Stimulated activated naive CD8-positive, alpha-beta T cell treated with anti-CD3 and anti-CD28 coated beads, Interleukin-15, amount 100 ng/mL, for 72 hours (primary cell): ENCODE measurements around the gene KLF9.

Source experiments
- ATAC-seq: fragments of 150-1000 bp; cut with Tn5 transposase; 2 replicates; pipeline ENCODE4 v1.10.0; 2021; ENCODE audit warnings: mild to moderate bottlenecking, moderate library complexity
- DNase-seq, 2 donors: peaks; one replicate each; pipeline ENCODE4 v3.0.0; 2021 to 2022
- H3K27ac Mint-ChIP-seq, 2 donors: one replicate each; pipeline ENCODE4 v1.8.0; 2022; ENCODE audit warnings: mild to moderate bottlenecking in 2 of 2, mixed read lengths in 2 of 2, moderate library complexity in 2 of 2
- H3K27me3 Mint-ChIP-seq: one replicate; pipeline ENCODE4 v1.8.0; 2022; ENCODE audit warnings: mixed read lengths
- H3K4me1 Mint-ChIP-seq: one replicate; pipeline ENCODE4 v1.8.0; 2022; ENCODE audit warnings: mild to moderate bottlenecking, mixed read lengths
- H3K4me3 Mint-ChIP-seq, 2 donors: one replicate each; pipeline ENCODE4 v1.8.0; 2022; ENCODE audit warnings: mild to moderate bottlenecking in 2 of 2, mixed read lengths in 2 of 2, moderate library complexity in 1 of 2
- H3K9me3 Mint-ChIP-seq, 2 donors: one replicate each; pipeline ENCODE4 v1.8.0; 2022; ENCODE audit warnings: mixed read lengths in 2 of 2

Gene KLF9

DNA sequence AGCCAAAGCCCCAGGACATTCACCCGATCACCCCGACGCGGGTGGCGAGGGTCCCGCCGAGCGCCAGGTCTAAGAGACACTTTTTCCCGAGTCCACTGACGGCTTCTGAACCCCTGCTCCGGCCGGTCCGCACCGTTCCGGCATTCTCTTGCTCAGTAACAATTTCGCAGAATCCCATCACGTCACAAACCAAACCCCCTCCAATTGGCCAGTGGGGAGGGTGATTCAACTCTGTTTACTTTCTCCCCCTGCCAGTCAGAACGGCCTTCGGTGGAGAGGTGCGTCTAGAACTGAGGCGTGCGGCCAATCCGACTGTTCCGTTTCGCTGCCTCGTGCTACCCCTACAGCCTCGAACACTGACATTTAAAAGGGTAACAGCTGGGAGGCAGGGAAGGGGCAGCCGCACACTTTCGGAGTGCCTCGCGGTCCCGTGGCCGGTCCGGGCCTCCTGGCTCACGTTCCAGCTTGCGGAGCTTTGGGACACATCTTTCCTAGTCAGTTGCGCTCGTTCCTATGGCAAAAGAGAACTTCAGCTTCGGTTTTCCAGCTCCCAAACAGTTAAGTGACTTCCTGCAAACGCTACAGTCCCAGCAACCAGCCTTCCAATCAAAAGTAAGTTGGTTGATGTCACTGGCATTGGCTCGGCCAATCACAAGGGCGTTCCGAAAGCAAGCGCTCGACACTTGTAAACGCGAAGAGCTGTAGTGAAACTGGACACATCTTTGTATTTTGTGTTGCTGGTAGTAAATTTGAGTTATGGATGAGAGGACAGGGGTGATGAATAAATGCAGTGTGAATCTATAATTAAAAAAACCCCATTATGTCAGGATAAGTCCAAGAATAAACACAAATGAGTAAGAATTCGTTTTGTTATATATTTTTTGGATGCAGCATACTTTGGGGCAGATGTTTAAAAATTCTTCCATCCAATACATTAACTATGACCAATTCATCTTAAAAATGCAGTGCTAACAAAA lies at the start of gene KLF9:
TSS of gene KLF9 (minus strand) at position 859 of the 977 bp plus-strand sequence. CDS start 1,294 bp downstream, outside the sequence.
- ATAC-seq (peak; percentile 85), DNase-seq (peak; percentile 91 to 95)
- Mint-ChIP-seq H3K27ac (peak within 1 kb of the TSS; percentile 99 to 100), H3K4me3 (peak within 1 kb of the TSS; percentile 94 to 98), H3K4me1 (peaks cover 48% of the 10 kb centered on the region), H3K9me3 (no peaks in the 10 kb centered on the region), H3K27me3 (no peaks in the 10 kb centered on the region)

DNA sequence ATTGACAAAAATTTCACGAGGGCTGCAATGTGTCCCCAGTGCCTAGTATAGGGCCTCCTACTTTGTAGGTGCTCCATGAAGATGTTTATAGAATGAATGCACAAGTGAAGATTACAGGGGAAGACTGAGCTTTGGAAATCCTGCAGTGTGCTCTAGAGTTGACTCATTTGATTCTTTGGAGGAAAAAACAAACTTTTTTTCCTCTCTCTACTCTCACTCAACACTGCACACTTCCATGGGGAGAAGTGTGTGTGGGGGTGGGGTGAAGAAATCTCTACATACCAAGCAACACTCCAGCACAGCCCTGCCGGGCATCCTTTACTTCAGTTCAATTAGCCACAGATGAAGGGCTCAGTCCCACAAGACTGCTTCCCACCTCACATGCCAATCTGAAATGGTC lies 49.4 kb upstream of the KLF9 start:
- H3K27me3 Mint-ChIP-seq, result no peaks in the 10 kb centered on the region
- no peaks in the 10 kb centered on the region for H3K9me3 Mint-ChIP-seq
- H3K4me1 Mint-ChIP-seq, result peaks cover 32% of the 10 kb centered on the region
- H3K27ac Mint-ChIP-seq, result no peak overlapping the region
- ATAC-seq (no peak), DNase-seq (no peak)
- H3K4me3 Mint-ChIP-seq, result no peak overlapping the region

DNA sequence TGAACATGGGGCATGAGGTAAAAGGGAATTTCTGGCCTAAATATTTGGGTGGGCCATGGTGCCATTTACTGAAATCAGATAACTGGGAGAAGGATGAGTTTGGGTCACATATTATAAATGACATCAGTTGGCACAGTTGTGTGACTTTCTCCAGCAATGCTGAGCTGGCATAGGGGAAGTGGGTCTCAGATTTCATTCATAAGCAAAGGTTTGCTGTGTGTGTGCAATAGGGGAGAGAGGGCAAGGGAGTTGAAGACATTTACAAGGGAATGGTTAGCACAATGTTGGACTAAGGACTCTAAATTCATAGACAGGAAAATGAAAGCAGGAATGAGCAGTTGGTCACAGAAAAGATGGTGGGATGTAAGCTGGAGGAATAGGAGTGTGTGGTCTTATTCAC lies 47.8 kb upstream of the KLF9 start:
- DNase-seq (no peak), ATAC-seq (no peak)
- peaks cover 21% of the 10 kb centered on the region for H3K4me1 Mint-ChIP-seq
- H3K9me3 Mint-ChIP-seq, result no peaks in the 10 kb centered on the region
- no peak overlapping the region for H3K4me3 Mint-ChIP-seq
- no peaks in the 10 kb centered on the region for H3K27me3 Mint-ChIP-seq
- H3K27ac Mint-ChIP-seq, result peak overlapping the region in 1 of 2 donors; percentile 5

DNA sequence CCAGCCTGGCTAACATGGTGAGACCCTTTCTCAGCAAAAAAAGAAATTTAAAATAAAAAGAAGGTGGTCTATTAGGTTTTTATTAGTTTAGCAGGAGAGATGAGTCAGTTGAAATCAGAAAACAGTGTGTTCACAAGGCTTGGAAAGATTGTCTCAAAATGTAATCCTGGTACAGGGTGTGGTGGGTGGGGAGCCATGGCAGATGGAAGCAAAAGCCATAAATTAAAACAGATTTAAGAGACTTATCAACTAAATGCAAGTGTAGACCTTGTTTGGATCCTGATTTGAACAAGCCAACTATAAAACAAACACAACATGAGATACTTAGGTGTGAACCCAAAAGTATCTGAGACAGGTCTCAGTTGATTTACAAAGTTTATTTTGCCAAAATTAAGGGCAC lies 42.8 kb upstream of the KLF9 start:
- DNase-seq (no peak), ATAC-seq (no peak)
- no peaks in the 10 kb centered on the region for H3K27me3 Mint-ChIP-seq
- H3K4me3 Mint-ChIP-seq, result no peak overlapping the region
- no peaks in the 10 kb centered on the region for H3K9me3 Mint-ChIP-seq
- no peaks in the 10 kb centered on the region for H3K4me1 Mint-ChIP-seq
- H3K27ac Mint-ChIP-seq, result peak overlapping the region in 1 of 2 donors; percentile 61

DNA sequence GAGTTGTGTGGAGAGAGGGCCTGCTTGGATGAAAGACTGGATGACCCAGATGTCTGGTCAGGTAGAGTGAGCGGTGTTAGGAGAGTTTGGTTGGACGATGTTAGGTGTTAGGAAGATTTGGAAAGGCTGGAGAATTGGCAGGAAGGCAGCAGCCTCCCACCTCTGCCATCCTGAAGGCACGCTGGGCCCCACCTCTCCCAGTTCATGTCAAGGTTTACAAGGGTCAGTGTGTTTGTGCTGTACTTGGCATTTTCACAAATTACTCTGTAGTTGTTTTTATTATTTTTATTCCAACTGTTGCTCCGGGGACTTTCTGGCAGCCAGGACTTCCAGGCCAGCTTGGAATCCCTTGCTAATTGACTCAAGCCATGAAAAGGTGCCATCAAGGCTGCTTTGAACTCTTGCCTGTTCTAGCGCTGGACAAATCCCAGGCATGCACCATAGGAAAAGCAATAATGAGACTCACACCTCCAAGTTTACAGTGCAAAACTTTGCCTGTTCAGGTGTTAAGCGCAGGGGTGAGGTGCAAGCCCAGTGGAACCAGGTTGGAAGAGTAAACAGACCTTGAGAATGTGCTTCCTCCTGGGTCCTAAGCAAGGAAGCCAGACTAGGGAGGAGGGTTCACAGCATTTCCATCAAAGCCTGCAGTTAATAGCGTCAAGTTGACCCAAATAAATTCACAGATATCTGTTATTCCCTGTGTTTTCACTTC lies 41.7 kb upstream of the KLF9 start:
- ATAC-seq, result no peak
- DNase-seq, result no peak
- H3K4me3 Mint-ChIP-seq, result no peak overlapping the region
- H3K4me1 Mint-ChIP-seq, result no peaks in the 10 kb centered on the region
- no peaks in the 10 kb centered on the region for H3K27me3 Mint-ChIP-seq
- H3K9me3 Mint-ChIP-seq, result no peaks in the 10 kb centered on the region
- H3K27ac Mint-ChIP-seq, result no peak overlapping the region

DNA sequence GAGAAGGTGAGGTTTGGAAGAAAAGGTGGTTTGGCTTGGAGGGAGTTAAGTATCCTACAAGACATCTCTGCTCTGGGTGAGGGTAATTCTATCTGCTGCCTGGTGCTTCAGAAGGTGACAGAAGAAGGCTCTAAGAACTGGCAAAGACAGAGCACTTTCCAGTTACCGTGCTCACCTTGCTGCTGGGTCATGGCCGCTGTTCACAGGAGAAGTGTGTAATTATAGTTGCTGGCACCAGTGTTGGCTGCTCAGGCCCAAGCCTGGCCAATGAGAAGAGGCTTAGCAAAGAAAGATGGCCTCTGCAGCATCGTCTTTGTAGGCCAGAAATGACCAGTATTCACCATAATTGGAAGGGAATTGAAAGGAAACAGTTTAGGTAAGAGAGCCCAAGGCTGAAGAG lies 37.9 kb upstream of the KLF9 start:
- no peaks in the 10 kb centered on the region for H3K9me3 Mint-ChIP-seq
- H3K27me3 Mint-ChIP-seq, result no peaks in the 10 kb centered on the region
- DNase-seq, result no peak
- H3K4me3 Mint-ChIP-seq, result no peak overlapping the region
- H3K27ac Mint-ChIP-seq, result peak overlapping the region in 1 of 2 donors; percentile 59
- no peaks in the 10 kb centered on the region for H3K4me1 Mint-ChIP-seq
- no peak for ATAC-seq

DNA sequence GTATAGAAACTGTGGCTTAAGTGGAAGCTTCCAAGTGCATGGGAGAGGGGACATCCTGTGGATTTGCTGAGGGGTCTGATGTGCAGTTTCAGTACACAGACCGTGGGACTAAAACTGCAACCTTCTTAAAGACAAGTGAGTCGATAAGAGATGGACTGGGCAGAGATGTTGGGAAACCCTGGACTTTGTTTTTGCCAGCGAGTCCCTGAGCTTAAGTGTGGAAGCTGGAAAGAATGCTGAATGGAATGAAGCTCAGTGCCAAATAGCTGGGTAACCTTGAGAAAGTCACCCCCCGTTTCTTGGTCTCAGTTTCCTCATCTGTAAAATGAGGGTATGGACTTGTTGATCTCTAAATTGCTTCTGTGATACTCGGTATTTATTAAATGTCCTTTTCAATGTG lies 37.3 kb upstream of the KLF9 start:
- no peak for ATAC-seq
- no peak overlapping the region for H3K27ac Mint-ChIP-seq
- no peaks in the 10 kb centered on the region for H3K9me3 Mint-ChIP-seq
- no peak overlapping the region for H3K4me3 Mint-ChIP-seq
- no peaks in the 10 kb centered on the region for H3K4me1 Mint-ChIP-seq
- DNase-seq, result no peak
- H3K27me3 Mint-ChIP-seq, result no peaks in the 10 kb centered on the region

DNA sequence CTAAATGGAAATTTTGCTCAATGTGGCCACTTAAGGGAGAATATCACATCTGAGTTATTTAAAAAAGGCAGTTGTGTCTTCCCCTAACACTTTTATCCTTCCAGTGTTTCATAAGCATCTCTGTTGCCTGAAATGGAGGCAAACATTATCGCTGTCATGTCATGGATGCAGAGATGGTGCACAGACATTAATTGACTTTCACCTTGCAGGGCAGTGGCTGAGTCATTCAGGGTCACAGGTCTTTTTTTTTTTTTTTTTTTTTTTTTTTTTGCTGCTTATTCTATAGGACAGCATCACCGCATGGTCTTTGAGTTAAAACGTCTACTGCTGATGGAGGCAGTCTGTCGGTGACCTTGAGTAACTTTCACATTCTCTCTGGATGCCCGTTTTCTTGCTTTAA lies 36.3 kb upstream of the KLF9 start:
- ATAC-seq (no peak), DNase-seq (no peak)
- Mint-ChIP-seq H3K27ac (no peak overlapping the region), H3K4me1 (no peaks in the 10 kb centered on the region), H3K4me3 (no peak overlapping the region), H3K9me3 (no peaks in the 10 kb centered on the region), H3K27me3 (no peaks in the 10 kb centered on the region)

DNA sequence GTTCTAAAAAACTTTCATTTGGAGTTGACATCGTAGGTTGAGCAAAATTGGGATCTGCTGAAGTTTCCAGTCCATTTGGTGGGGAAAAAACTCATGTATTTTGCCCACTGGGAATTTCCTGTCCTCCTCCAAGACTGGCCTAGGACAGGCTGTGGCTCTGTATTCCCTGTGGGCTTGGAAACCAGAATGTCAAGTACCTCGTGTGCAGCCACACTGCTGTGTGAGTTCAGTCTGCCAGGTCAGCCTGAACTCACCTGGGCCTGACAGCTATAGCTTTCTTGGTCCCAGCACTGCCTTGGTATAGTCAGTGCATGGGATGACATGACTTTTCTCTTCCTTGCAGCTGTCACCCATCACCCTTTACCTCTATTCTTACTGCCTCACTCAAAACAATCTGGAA lies 35.0 kb upstream of the KLF9 start:
- Mint-ChIP-seq H3K4me3 (no peak overlapping the region), H3K27me3 (no peaks in the 10 kb centered on the region), H3K27ac (no peak overlapping the region), H3K9me3 (no peaks in the 10 kb centered on the region), H3K4me1 (no peaks in the 10 kb centered on the region)
- DNase-seq (no peak), ATAC-seq (no peak)

DNA sequence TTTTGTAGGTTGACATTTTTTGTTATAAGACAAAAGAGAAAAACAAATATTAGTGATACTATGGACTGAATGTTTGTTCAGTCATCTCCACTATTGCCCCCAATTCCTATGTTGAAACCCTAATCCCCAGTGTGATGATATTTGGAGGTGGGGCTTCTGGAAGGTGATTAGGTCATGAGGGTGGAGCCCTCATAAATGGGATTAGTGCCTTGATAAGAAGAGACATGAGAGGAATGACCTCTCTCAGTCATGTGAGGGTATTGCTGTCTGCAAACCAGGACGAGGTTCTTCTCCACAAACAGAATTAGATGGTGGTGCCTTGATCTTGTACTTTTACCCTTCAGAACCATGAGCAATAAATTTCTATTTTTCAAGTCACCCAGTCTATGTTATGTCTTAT lies 34.5 kb upstream of the KLF9 start:
- H3K4me1 Mint-ChIP-seq, result no peaks in the 10 kb centered on the region
- H3K27me3 Mint-ChIP-seq, result no peaks in the 10 kb centered on the region
- DNase-seq (no peak), ATAC-seq (no peak)
- no peaks in the 10 kb centered on the region for H3K9me3 Mint-ChIP-seq
- H3K27ac Mint-ChIP-seq, result no peak overlapping the region
- no peak overlapping the region for H3K4me3 Mint-ChIP-seq

DNA sequence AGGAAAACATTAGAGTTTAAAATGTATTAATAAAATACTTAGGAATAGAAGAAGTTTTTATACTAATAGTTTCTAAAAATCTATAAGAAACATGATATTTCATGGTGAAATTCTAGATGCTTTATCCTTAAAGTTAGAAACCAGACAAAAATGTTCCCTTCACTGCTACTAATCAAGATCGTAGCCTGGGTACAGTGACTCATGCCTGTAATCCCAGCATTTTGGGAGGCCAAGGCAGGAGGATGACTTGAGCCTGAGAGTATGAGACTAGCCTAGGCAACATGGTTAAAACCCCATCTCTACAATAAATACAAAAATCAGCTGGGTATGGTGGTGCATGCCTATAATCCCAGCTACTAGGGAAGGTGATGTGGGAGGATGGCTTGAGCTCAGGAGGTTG lies 30.4 kb upstream of the KLF9 start:
- no peak overlapping the region for H3K27ac Mint-ChIP-seq
- no peaks in the 10 kb centered on the region for H3K9me3 Mint-ChIP-seq
- no peak overlapping the region for H3K4me3 Mint-ChIP-seq
- H3K4me1 Mint-ChIP-seq, result no peaks in the 10 kb centered on the region
- H3K27me3 Mint-ChIP-seq, result no peaks in the 10 kb centered on the region
- no peak for DNase-seq
- ATAC-seq, result no peak

DNA sequence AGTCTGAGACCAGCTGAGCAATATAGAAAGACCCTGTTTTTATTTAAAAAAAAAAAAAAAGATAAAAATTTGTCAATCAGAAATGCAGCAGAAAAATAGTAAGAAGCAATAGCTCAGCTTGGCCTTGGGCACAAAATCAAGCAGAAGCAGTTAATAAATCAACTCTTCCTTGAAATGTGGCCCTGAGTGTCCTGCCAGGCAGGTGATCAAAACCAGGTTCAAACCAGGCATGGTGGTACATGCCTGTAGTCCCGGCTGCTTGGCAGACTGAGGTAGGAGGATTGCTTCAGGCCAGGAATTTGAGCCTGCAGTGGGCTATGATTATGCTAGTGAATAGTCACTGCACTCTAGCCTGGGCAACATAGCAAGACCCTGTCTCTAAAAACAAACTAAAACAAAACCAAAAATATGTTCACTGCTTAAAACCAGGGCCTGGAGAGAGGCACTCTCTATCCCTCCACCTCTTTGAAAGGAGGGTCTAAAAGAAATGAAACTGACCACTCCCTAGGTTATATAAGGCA lies 27.9 kb upstream of the KLF9 start:
- Mint-ChIP-seq H3K9me3 (no peaks in the 10 kb centered on the region), H3K4me1 (peaks cover 10% of the 10 kb centered on the region), H3K4me3 (no peak overlapping the region), H3K27ac (no peak overlapping the region), H3K27me3 (no peaks in the 10 kb centered on the region)
- no peak for ATAC-seq
- no peak for DNase-seq

DNA sequence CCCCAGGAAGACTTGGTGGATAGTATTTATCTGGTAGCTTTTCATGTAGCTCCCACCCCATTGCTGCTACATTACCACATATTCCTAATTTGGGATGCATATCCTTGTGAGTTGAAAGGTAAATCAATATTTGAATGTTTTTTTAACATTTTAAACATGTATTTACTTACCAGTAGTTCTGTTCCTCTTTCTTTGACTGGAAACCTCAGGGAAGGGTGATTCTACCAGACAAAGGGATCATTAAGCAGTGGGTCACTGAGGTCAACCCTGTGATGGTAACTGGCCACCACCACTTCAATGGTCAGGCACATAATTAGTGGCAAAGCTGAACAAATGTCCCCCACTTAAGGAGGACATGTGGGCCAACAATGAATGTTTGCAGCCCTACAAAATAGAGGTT lies 27.2 kb upstream of the KLF9 start:
- Mint-ChIP-seq H3K9me3 (no peaks in the 10 kb centered on the region), H3K4me3 (no peak overlapping the region), H3K27ac (peak overlapping the region in 1 of 2 donors; percentile 19), H3K27me3 (no peaks in the 10 kb centered on the region), H3K4me1 (peaks cover 10% of the 10 kb centered on the region)
- DNase-seq (no peak), ATAC-seq (no peak)

DNA sequence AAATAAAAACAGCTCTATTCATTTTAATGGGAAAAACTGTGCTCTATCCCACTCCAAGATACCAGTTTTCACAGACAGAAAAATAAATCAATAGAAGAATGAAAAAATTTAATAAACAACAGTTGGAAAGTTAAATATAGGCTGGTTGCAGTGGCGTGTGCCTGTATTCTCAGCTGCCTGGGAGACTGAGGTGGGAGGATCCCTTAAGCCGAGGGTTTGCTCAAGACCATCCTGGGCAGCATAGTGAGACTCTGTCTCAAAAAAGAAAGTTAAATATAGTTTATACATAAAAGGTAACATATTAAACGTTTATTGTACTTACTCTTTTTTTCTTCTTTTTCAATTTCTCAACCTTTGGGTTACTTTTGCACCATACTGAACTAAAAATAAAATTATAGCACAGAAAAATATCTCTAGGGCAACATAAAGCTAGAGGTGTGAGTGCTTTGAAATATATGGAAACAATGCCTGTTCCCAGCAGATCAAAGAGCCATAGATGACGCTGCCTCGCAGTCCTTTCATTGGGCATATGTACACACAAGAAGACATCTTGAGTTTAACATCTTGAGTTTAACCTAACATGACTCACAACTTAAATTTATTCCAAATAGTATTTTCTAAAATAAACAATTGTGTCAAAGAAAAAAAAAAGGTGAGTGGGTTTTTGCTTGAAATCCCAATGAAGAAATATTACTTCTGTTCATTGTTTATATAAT lies 25.7 kb upstream of the KLF9 start:
- H3K27me3 Mint-ChIP-seq, result no peaks in the 10 kb centered on the region
- H3K4me3 Mint-ChIP-seq, result no peak overlapping the region
- DNase-seq (no peak), ATAC-seq (no peak)
- peaks cover 10% of the 10 kb centered on the region for H3K4me1 Mint-ChIP-seq
- no peak overlapping the region for H3K27ac Mint-ChIP-seq
- no peaks in the 10 kb centered on the region for H3K9me3 Mint-ChIP-seq

DNA sequence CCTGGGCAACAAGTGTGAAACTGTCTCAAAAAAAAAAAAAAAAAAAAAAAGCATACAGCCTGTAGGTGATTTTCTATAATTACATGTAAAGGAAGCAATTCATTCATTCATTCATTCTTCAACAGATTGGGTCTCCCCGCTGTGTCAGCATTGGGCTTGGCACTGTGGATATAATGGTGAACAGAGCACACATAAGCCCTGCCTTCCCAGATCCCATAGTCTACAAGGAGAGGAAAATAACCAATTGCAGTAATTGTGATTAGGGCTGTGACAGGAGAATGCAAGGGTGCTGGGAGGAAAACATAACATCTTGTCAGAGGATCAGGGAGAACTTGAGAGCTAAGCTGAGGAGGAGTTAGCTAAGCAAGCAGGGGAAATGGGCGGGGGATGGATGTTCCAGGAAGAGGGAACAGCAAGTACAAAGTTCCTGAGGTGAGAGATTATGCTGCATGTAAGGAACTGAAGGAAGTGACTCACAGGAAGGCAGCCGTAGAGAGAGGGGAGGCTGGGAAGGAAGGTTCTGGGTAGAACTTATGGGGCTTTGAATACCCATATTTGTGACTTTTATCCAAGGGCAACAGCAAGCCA lies 24.0 kb upstream of the KLF9 start:
- ATAC-seq (no peak), DNase-seq (no peak)
- peaks cover 10% of the 10 kb centered on the region for H3K4me1 Mint-ChIP-seq
- H3K27ac Mint-ChIP-seq, result peak overlapping the region in 1 of 2 donors; percentile 91
- no peaks in the 10 kb centered on the region for H3K27me3 Mint-ChIP-seq
- H3K4me3 Mint-ChIP-seq, result peak overlapping the region; percentile 9 to 14
- no peaks in the 10 kb centered on the region for H3K9me3 Mint-ChIP-seq
